ENCODE measurements around the gene PACRG. TPM values are rescaled to one million over a fixed set of nuclear protein-coding genes. Genes with fewer than 3 reads are reported as not detected.

Gene PACRG
- total and polyA plus RNA-seq, 2 experiments from 2014 or later = 0.17 to 0.68 TPM

DNA sequence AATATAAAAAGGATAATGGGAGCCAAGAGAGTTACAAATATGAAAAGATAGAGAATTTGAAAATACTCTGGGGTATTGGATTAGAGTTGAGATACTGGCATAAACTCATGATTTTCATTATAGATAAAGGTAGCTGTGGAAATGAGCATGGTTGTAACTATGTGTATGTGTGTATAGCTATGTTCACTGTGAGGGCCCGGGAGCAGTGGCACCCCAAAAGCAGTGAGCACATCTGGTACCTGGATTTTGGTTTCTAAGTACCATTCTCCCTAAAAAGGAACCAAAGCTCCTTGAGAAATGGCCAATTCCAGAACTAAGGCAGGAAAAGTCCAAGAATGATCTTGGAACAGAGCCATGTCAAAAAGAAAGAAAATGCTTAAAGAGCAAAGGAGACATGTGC lies 484.3 kb downstream of the PACRG start:
- Histone ChIP-seq H2AFZ (no peak overlapping the region), H3K4me2 (no peak overlapping the region), H3K27ac (ENCODE audit: low read depth) (no peak overlapping the region), H3K36me3 (ENCODE audit: insufficient read depth) (0 out of 2 replicates have a peak, but pooled peaks cover 6% of the 10 kb centered on the region), H3K4me1 (ENCODE audit: insufficient read depth) (no peaks in the 10 kb centered on the region), H3K27me3 (ENCODE audit: insufficient read depth) (no peaks in the 10 kb centered on the region), H3F3A (replicated peaks; ENCODE audit: low read depth) (no peaks in the 10 kb centered on the region), H3K9me2 (ENCODE audit: insufficient read depth) (no peaks in the 10 kb centered on the region), H4K20me1 (replicated peaks; ENCODE audit: insufficient read depth) (no peaks in the 10 kb centered on the region), H3K4me3 (no peak overlapping the region), H3K79me2 (replicated peaks; ENCODE audit: insufficient read depth) (no peaks in the 10 kb centered on the region)
- Mint-ChIP-seq H3K9me3 (peaks cover 35% of the 10 kb centered on the region), H3K27ac (no peak overlapping the region), H3K4me1 (no peaks in the 10 kb centered on the region), H3K4me3 (no peak overlapping the region), H3K36me3 (ENCODE audit: low read depth) (peaks cover 21% of the 10 kb centered on the region), H3K27me3 (ENCODE audit: insufficient read depth, low read depth, poor library complexity) (no peaks in the 10 kb centered on the region)
- no peak for DNase-seq (ENCODE audit: low spot score)
- ATAC-seq = no peak
- TF ChIP-seq, protein P1, sequence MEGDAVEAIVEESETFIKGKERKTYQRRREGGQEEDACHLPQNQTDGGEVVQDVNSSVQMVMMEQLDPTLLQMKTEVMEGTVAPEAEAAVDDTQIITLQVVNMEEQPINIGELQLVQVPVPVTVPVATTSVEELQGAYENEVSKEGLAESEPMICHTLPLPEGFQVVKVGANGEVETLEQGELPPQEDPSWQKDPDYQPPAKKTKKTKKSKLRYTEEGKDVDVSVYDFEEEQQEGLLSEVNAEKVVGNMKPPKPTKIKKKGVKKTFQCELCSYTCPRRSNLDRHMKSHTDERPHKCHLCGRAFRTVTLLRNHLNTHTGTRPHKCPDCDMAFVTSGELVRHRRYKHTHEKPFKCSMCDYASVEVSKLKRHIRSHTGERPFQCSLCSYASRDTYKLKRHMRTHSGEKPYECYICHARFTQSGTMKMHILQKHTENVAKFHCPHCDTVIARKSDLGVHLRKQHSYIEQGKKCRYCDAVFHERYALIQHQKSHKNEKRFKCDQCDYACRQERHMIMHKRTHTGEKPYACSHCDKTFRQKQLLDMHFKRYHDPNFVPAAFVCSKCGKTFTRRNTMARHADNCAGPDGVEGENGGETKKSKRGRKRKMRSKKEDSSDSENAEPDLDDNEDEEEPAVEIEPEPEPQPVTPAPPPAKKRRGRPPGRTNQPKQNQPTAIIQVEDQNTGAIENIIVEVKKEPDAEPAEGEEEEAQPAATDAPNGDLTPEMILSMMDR (conservative IDR thresholded peaks at IDR 0.05; ENCODE audit: low read depth in 2 of 2) = no peak
- TF ChIP-seq STAT1 (IDR thresholded peaks at IDR 0.05; ENCODE audit: unreplicated experiment) = no peak
- TF ChIP-seq, protein P2, sequence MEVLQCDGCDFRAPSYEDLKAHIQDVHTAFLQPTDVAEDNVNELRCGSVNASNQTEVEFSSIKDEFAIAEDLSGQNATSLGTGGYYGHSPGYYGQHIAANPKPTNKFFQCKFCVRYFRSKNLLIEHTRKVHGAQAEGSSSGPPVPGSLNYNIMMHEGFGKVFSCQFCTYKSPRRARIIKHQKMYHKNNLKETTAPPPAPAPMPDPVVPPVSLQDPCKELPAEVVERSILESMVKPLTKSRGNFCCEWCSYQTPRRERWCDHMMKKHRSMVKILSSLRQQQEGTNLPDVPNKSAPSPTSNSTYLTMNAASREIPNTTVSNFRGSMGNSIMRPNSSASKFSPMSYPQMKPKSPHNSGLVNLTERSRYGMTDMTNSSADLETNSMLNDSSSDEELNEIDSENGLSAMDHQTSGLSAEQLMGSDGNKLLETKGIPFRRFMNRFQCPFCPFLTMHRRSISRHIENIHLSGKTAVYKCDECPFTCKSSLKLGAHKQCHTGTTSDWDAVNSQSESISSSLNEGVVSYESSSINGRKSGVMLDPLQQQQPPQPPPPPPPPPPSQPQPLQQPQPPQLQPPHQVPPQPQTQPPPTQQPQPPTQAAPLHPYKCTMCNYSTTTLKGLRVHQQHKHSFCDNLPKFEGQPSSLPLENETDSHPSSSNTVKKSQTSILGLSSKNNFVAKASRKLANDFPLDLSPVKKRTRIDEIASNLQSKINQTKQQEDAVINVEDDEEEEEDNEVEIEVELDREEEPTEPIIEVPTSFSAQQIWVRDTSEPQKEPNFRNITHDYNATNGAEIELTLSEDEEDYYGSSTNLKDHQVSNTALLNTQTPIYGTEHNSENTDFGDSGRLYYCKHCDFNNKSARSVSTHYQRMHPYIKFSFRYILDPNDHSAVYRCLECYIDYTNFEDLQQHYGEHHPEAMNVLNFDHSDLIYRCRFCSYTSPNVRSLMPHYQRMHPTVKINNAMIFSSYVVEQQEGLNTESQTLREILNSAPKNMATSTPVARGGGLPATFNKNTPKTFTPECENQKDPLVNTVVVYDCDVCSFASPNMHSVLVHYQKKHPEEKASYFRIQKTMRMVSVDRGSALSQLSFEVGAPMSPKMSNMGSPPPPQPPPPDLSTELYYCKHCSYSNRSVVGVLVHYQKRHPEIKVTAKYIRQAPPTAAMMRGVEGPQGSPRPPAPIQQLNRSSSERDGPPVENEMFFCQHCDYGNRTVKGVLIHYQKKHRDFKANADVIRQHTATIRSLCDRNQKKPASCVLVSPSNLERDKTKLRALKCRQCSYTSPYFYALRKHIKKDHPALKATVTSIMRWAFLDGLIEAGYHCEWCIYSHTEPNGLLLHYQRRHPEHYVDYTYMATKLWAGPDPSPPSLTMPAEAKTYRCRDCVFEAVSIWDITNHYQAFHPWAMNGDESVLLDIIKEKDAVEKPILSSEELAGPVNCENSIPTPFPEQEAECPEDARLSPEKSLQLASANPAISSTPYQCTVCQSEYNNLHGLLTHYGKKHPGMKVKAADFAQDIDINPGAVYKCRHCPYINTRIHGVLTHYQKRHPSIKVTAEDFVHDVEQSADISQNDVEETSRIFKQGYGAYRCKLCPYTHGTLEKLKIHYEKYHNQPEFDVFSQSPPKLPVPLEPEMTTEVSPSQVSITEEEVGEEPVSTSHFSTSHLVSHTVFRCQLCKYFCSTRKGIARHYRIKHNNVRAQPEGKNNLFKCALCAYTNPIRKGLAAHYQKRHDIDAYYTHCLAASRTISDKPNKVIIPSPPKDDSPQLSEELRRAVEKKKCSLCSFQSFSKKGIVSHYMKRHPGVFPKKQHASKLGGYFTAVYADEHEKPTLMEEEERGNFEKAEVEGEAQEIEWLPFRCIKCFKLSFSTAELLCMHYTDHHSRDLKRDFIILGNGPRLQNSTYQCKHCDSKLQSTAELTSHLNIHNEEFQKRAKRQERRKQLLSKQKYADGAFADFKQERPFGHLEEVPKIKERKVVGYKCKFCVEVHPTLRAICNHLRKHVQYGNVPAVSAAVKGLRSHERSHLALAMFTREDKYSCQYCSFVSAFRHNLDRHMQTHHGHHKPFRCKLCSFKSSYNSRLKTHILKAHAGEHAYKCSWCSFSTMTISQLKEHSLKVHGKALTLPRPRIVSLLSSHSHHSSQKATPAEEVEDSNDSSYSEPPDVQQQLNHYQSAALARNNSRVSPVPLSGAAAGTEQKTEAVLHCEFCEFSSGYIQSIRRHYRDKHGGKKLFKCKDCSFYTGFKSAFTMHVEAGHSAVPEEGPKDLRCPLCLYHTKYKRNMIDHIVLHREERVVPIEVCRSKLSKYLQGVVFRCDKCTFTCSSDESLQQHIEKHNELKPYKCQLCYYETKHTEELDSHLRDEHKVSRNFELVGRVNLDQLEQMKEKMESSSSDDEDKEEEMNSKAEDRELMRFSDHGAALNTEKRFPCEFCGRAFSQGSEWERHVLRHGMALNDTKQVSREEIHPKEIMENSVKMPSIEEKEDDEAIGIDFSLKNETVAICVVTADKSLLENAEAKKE (CRISPR knock-in tag; IDR thresholded peaks at IDR 0.05) = no peak
- no peak for TF ChIP-seq ZNF114 (CRISPR knock-in tag; IDR thresholded peaks at IDR 0.05)
- TF ChIP-seq EZH2phosphoT487 (IDR thresholded peaks at IDR 0.05; ENCODE audit: unreplicated experiment) = no peak
- TF ChIP-seq, protein P3, sequence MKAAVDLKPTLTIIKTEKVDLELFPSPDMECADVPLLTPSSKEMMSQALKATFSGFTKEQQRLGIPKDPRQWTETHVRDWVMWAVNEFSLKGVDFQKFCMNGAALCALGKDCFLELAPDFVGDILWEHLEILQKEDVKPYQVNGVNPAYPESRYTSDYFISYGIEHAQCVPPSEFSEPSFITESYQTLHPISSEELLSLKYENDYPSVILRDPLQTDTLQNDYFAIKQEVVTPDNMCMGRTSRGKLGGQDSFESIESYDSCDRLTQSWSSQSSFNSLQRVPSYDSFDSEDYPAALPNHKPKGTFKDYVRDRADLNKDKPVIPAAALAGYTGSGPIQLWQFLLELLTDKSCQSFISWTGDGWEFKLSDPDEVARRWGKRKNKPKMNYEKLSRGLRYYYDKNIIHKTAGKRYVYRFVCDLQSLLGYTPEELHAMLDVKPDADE (IDR thresholded peaks at IDR 0.05) = no peak
- no peak for TF ChIP-seq JUNB (IDR thresholded peaks at IDR 0.05; ENCODE audit: unreplicated experiment)
- TF ChIP-seq, protein P4, sequence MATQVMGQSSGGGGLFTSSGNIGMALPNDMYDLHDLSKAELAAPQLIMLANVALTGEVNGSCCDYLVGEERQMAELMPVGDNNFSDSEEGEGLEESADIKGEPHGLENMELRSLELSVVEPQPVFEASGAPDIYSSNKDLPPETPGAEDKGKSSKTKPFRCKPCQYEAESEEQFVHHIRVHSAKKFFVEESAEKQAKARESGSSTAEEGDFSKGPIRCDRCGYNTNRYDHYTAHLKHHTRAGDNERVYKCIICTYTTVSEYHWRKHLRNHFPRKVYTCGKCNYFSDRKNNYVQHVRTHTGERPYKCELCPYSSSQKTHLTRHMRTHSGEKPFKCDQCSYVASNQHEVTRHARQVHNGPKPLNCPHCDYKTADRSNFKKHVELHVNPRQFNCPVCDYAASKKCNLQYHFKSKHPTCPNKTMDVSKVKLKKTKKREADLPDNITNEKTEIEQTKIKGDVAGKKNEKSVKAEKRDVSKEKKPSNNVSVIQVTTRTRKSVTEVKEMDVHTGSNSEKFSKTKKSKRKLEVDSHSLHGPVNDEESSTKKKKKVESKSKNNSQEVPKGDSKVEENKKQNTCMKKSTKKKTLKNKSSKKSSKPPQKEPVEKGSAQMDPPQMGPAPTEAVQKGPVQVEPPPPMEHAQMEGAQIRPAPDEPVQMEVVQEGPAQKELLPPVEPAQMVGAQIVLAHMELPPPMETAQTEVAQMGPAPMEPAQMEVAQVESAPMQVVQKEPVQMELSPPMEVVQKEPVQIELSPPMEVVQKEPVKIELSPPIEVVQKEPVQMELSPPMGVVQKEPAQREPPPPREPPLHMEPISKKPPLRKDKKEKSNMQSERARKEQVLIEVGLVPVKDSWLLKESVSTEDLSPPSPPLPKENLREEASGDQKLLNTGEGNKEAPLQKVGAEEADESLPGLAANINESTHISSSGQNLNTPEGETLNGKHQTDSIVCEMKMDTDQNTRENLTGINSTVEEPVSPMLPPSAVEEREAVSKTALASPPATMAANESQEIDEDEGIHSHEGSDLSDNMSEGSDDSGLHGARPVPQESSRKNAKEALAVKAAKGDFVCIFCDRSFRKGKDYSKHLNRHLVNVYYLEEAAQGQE (IDR thresholded peaks at IDR 0.05; ENCODE audit: unreplicated experiment) = no peak
- no peak for TF ChIP-seq CREB1 (CRISPR knock-in tag; IDR thresholded peaks at IDR 0.05; ENCODE audit: low read depth)
- no peak for TF ChIP-seq EZH2 (IDR thresholded peaks at IDR 0.05; ENCODE audit: low read depth, unreplicated experiment)
- TF ChIP-seq ZNF331 (CRISPR knock-in tag; IDR thresholded peaks at IDR 0.05; ENCODE audit: low read depth) = no peak
- no peak for TF ChIP-seq POLR2AphosphoS5 (IDR thresholded peaks at IDR 0.05; ENCODE audit: low read depth)
- TF ChIP-seq NANOG (IDR thresholded peaks at IDR 0.05; ENCODE audit: borderline replicate concordance) = no peak
